WTC11 (cell line): ENCODE results near the gene FAM107B. TPM values are rescaled to one million over a fixed set of nuclear protein-coding genes. Genes with fewer than 3 reads are reported as not detected.

Source experiments
- ATAC-seq: fragments of 200-7000 bp; cut with Tn5 transposase; 2 replicates; pipeline ENCODE4 v1.10.0; 2021; ENCODE audit warnings: mild to moderate bottlenecking, moderate library complexity
- CTCF ChIA-PET: fragments of 300-600 bp; sonication (Branson Sonifier 250); formaldehyde crosslinking; loops from one replicate; lab custom pipeline; 2021; ENCODE audit warnings: antibody characterized with exemption; lab: Charles Lee
- POLR2A ChIA-PET: fragments of 350-600 bp; sonication (Branson Sonifier 250); formaldehyde crosslinking; loops from one replicate; lab custom pipeline; 2021; ENCODE audit warnings: antibody characterized with exemption; lab: Charles Lee
- DNase-seq: peaks from one replicate; pipeline ENCODE4 v3.0.0; 2021; ENCODE audit warnings: low spot score
- H3K27ac Mint-ChIP-seq: 2 replicates; pipeline ENCODE4 v1.8.0; 2021; ENCODE audit warnings: mixed read lengths
- H3K27me3 Mint-ChIP-seq: 2 replicates; pipeline ENCODE4 v1.8.0; 2021; ENCODE audit warnings: low read depth, mild to moderate bottlenecking, moderate library complexity, mixed read lengths
- H3K36me3 Mint-ChIP-seq: 2 replicates; pipeline ENCODE4 v1.8.0; 2021; ENCODE audit warnings: mixed read lengths
- H3K4me1 Mint-ChIP-seq: 2 replicates; pipeline ENCODE4 v1.8.0; 2022; ENCODE audit warnings: mixed read lengths
- H3K4me3 Mint-ChIP-seq: 2 replicates; pipeline ENCODE4 v1.8.0; 2021; ENCODE audit warnings: mild to moderate bottlenecking, moderate library complexity, mixed read lengths
- H3K9me3 Mint-ChIP-seq: 2 replicates; pipeline ENCODE4 v1.8.0; 2021; ENCODE audit warnings: mixed read lengths
- CREB1 ChIP-seq: sonication (generic); formaldehyde crosslinking; IDR thresholded peaks from 2 replicates; pipeline ENCODE4 v1.8.0; 2023; ENCODE audit warnings: mild to moderate bottlenecking, missing genetic modification reagents
- EMX1 ChIP-seq: fragments of 250-450 bp; sonication (Bioruptor Pico); IDR thresholded peaks from 2 replicates; pipeline ENCODE4 v1.8.0; 2021; ENCODE audit warnings: mild to moderate bottlenecking
- FOXK1 ChIP-seq: sonication (generic); formaldehyde crosslinking; IDR thresholded peaks from 2 replicates; pipeline ENCODE4 v1.8.0; 2022; ENCODE audit warnings: mild to moderate bottlenecking, moderate library complexity, missing genetic modification reagents
- GRHL2 ChIP-seq: fragments of 250-450 bp; sonication (Bioruptor Pico); IDR thresholded peaks from 2 replicates; pipeline ENCODE4 v1.8.0; 2022; ENCODE audit warnings: mild to moderate bottlenecking, moderate library complexity; ENCODE audit not compliant: insufficient replicate concordance, severe bottlenecking
- HMGA2 ChIP-seq: fragments of 250-450 bp; sonication (Bioruptor Pico); IDR thresholded peaks from 2 replicates; pipeline ENCODE4 v1.4.0; 2021; ENCODE audit warnings: mild to moderate bottlenecking, moderate library complexity
- JUN ChIP-seq: sonication (generic); formaldehyde crosslinking; IDR thresholded peaks from 2 replicates; pipeline ENCODE4 v1.8.0; 2023; ENCODE audit warnings: mild to moderate bottlenecking, missing genetic modification reagents
- NFATC4 ChIP-seq: fragments of 250-450 bp; sonication (Bioruptor Pico); IDR thresholded peaks from 2 replicates; pipeline ENCODE4 v1.9.0; 2021; ENCODE audit warnings: mild to moderate bottlenecking
- OVOL2 ChIP-seq: fragments of 250-450 bp; sonication (Bioruptor Pico); IDR thresholded peaks from 2 replicates; pipeline ENCODE4 v1.9.0; 2021; ENCODE audit warnings: mild to moderate bottlenecking, borderline replicate concordance
- ZNF138 ChIP-seq: sonication (generic); formaldehyde crosslinking; conservative IDR thresholded peaks from 2 replicates; pipeline ENCODE4 v1.8.1; 2022; ENCODE audit warnings: mild to moderate bottlenecking, moderate library complexity, missing genetic modification reagents
- total RNA-seq: library from RNA; stranded (reverse); gene quantifications from 3 replicates; pipeline ENCODE4 v1.2.3, GENCODE V29; 2021
- TF ChIP-seq, protein P1 (sequence below): sonication (generic); formaldehyde crosslinking; IDR thresholded peaks from 2 replicates; pipeline ENCODE4 v1.8.0; 2022; ENCODE audit warnings: missing genetic modification reagents
- TF ChIP-seq, protein P2 (sequence below): sonication (generic); formaldehyde crosslinking; IDR thresholded peaks from 2 replicates; pipeline ENCODE4 v1.8.0; 2022; ENCODE audit warnings: mild to moderate bottlenecking, missing genetic modification reagents
- TF ChIP-seq, protein P3 (sequence below): sonication (generic); formaldehyde crosslinking; IDR thresholded peaks from 2 replicates; pipeline ENCODE4 v1.8.1; 2022; ENCODE audit warnings: mild to moderate bottlenecking, moderate library complexity, missing genetic modification reagents
- TF ChIP-seq, protein P4 (sequence below): fragments of 250-450 bp; sonication (Bioruptor Pico); IDR thresholded peaks from 2 replicates; pipeline ENCODE4 v1.9.0; 2021; ENCODE audit warnings: mild to moderate bottlenecking, borderline replicate concordance
- TF ChIP-seq, protein P5 (sequence below): sonication (generic); formaldehyde crosslinking; IDR thresholded peaks from 2 replicates; pipeline ENCODE4 v1.8.0; 2022; ENCODE audit warnings: mild to moderate bottlenecking, missing genetic modification reagents
- TF ChIP-seq, protein P6 (sequence below): sonication (generic); formaldehyde crosslinking; IDR thresholded peaks from 2 replicates; pipeline ENCODE4 v1.8.0; 2023; ENCODE audit warnings: missing genetic modification reagents
- TF ChIP-seq, protein P7 (sequence below): sonication (generic); formaldehyde crosslinking; IDR thresholded peaks from 2 replicates; pipeline ENCODE4 v1.8.1; 2023; ENCODE audit warnings: mild to moderate bottlenecking, missing genetic modification reagents, borderline replicate concordance
- TF ChIP-seq, protein P8 (sequence below): sonication (generic); formaldehyde crosslinking; IDR thresholded peaks from 2 replicates; pipeline ENCODE4 v1.8.1; 2022; ENCODE audit warnings: low read depth, missing genetic modification reagents, borderline replicate concordance

FAM107B gene
- total RNA-seq, 1 experiment from 2014 or later = 22.4 TPM

DNA sequence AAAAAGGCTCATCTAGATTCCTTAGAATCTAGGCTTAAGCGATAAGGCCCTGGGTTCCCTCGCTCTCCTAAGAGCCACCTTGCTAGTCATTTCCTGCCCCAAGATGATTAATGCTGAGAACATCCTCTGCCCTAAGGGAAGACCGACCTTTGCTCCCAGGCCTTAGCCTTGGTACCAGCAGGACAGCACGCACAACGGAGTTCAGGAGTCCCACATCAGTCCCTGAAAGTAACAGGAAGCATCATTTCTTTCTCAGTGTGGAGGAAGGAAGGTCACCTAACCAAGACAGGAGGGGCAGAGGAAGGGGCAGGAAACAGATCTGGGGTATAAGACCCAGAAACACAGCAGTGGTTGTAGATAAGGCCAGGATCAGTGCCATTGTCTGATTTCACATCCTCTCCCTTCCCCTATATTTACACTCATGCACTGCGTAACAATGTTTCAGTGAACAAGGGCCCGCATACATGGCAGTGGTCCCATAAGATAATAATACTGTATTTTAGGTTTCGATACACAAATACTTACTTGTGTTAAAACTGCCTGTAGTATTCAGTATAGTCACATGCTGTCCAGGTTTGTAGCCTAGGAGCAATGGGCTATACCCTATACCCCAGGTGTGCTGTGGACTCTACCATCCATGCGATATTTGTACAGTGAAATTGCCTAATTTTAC is 8.1 kb upstream of the FAM107B start (continued):
- TF ChIP-seq, protein P1, sequence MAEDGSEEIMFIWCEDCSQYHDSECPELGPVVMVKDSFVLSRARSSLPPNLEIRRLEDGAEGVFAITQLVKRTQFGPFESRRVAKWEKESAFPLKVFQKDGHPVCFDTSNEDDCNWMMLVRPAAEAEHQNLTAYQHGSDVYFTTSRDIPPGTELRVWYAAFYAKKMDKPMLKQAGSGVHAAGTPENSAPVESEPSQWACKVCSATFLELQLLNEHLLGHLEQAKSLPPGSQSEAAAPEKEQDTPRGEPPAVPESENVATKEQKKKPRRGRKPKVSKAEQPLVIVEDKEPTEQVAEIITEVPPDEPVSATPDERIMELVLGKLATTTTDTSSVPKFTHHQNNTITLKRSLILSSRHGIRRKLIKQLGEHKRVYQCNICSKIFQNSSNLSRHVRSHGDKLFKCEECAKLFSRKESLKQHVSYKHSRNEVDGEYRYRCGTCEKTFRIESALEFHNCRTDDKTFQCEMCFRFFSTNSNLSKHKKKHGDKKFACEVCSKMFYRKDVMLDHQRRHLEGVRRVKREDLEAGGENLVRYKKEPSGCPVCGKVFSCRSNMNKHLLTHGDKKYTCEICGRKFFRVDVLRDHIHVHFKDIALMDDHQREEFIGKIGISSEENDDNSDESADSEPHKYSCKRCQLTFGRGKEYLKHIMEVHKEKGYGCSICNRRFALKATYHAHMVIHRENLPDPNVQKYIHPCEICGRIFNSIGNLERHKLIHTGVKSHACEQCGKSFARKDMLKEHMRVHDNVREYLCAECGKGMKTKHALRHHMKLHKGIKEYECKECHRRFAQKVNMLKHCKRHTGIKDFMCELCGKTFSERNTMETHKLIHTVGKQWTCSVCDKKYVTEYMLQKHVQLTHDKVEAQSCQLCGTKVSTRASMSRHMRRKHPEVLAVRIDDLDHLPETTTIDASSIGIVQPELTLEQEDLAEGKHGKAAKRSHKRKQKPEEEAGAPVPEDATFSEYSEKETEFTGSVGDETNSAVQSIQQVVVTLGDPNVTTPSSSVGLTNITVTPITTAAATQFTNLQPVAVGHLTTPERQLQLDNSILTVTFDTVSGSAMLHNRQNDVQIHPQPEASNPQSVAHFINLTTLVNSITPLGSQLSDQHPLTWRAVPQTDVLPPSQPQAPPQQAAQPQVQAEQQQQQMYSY (CRISPR knock-in tag) = no peak
- TF ChIP-seq EMX1 (CRISPR knock-in tag) (no peak), GRHL2 (CRISPR knock-in tag) (no peak), HMGA2 (CRISPR knock-in tag) (no peak), OVOL2 (CRISPR knock-in tag) (no peak), NFATC4 (CRISPR knock-in tag) (no peak), FOXK1 (CRISPR knock-in tag) (no peak), CREB1 (CRISPR knock-in tag) (no peak), JUN (CRISPR knock-in tag) (no peak)
- TF ChIP-seq, protein P2, sequence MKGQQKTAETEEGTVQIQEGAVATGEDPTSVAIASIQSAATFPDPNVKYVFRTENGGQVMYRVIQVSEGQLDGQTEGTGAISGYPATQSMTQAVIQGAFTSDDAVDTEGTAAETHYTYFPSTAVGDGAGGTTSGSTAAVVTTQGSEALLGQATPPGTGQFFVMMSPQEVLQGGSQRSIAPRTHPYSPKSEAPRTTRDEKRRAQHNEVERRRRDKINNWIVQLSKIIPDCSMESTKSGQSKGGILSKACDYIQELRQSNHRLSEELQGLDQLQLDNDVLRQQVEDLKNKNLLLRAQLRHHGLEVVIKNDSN = no peak
- TF ChIP-seq, protein P3, sequence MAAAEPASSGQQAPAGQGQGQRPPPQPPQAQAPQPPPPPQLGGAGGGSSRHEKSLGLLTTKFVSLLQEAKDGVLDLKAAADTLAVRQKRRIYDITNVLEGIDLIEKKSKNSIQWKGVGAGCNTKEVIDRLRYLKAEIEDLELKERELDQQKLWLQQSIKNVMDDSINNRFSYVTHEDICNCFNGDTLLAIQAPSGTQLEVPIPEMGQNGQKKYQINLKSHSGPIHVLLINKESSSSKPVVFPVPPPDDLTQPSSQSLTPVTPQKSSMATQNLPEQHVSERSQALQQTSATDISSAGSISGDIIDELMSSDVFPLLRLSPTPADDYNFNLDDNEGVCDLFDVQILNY (CRISPR knock-in tag) = no peak
- TF ChIP-seq, protein P4, sequence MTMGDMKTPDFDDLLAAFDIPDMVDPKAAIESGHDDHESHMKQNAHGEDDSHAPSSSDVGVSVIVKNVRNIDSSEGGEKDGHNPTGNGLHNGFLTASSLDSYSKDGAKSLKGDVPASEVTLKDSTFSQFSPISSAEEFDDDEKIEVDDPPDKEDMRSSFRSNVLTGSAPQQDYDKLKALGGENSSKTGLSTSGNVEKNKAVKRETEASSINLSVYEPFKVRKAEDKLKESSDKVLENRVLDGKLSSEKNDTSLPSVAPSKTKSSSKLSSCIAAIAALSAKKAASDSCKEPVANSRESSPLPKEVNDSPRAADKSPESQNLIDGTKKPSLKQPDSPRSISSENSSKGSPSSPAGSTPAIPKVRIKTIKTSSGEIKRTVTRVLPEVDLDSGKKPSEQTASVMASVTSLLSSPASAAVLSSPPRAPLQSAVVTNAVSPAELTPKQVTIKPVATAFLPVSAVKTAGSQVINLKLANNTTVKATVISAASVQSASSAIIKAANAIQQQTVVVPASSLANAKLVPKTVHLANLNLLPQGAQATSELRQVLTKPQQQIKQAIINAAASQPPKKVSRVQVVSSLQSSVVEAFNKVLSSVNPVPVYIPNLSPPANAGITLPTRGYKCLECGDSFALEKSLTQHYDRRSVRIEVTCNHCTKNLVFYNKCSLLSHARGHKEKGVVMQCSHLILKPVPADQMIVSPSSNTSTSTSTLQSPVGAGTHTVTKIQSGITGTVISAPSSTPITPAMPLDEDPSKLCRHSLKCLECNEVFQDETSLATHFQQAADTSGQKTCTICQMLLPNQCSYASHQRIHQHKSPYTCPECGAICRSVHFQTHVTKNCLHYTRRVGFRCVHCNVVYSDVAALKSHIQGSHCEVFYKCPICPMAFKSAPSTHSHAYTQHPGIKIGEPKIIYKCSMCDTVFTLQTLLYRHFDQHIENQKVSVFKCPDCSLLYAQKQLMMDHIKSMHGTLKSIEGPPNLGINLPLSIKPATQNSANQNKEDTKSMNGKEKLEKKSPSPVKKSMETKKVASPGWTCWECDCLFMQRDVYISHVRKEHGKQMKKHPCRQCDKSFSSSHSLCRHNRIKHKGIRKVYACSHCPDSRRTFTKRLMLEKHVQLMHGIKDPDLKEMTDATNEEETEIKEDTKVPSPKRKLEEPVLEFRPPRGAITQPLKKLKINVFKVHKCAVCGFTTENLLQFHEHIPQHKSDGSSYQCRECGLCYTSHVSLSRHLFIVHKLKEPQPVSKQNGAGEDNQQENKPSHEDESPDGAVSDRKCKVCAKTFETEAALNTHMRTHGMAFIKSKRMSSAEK = no peak
- TF ChIP-seq, protein P5, sequence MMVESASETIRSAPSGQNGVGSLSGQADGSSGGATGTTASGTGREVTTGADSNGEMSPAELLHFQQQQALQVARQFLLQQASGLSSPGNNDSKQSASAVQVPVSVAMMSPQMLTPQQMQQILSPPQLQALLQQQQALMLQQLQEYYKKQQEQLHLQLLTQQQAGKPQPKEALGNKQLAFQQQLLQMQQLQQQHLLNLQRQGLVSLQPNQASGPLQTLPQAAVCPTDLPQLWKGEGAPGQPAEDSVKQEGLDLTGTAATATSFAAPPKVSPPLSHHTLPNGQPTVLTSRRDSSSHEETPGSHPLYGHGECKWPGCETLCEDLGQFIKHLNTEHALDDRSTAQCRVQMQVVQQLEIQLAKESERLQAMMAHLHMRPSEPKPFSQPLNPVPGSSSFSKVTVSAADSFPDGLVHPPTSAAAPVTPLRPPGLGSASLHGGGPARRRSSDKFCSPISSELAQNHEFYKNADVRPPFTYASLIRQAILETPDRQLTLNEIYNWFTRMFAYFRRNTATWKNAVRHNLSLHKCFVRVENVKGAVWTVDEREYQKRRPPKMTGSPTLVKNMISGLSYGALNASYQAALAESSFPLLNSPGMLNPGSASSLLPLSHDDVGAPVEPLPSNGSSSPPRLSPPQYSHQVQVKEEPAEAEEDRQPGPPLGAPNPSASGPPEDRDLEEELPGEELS = no peak

DNA sequence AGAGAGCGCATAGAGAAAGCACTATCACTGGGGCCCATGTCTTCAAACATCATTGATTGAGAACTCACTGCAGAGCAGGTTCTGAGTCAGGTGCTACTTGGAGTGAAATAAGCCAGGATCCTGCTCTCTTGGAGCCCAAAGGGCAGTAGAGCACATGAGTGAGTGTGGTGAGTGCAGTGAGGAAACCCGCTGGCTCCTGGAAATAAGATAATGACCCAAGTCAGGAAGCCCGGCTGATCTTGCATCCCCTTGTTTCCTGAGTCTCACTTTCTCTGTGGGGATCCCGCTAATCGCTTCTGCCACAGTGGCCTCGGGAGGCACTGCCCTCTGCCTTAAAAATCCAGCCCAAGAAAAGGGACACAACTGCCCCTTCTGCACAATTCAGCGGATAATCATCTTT is 7.1 kb upstream of the FAM107B start:
- DNase-seq = no peak
- ChIA-PET CTCF (no interaction called here), POLR2A (no interaction called here)
- Mint-ChIP-seq H3K4me3 (no peak overlapping the region), H3K4me1 (peaks cover 10% of the 10 kb centered on the region), H3K27ac (no peak overlapping the region), H3K36me3 (no peaks in the 10 kb centered on the region), H3K9me3 (peaks cover 16% of the 10 kb centered on the region), H3K27me3 (no peaks in the 10 kb centered on the region; the same call in 1 of the 2 replicates)
- ATAC-seq = no peak
- TF ChIP-seq, protein P6, sequence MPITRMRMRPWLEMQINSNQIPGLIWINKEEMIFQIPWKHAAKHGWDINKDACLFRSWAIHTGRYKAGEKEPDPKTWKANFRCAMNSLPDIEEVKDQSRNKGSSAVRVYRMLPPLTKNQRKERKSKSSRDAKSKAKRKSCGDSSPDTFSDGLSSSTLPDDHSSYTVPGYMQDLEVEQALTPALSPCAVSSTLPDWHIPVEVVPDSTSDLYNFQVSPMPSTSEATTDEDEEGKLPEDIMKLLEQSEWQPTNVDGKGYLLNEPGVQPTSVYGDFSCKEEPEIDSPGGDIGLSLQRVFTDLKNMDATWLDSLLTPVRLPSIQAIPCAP = no peak
- TF ChIP-seq, protein P7, sequence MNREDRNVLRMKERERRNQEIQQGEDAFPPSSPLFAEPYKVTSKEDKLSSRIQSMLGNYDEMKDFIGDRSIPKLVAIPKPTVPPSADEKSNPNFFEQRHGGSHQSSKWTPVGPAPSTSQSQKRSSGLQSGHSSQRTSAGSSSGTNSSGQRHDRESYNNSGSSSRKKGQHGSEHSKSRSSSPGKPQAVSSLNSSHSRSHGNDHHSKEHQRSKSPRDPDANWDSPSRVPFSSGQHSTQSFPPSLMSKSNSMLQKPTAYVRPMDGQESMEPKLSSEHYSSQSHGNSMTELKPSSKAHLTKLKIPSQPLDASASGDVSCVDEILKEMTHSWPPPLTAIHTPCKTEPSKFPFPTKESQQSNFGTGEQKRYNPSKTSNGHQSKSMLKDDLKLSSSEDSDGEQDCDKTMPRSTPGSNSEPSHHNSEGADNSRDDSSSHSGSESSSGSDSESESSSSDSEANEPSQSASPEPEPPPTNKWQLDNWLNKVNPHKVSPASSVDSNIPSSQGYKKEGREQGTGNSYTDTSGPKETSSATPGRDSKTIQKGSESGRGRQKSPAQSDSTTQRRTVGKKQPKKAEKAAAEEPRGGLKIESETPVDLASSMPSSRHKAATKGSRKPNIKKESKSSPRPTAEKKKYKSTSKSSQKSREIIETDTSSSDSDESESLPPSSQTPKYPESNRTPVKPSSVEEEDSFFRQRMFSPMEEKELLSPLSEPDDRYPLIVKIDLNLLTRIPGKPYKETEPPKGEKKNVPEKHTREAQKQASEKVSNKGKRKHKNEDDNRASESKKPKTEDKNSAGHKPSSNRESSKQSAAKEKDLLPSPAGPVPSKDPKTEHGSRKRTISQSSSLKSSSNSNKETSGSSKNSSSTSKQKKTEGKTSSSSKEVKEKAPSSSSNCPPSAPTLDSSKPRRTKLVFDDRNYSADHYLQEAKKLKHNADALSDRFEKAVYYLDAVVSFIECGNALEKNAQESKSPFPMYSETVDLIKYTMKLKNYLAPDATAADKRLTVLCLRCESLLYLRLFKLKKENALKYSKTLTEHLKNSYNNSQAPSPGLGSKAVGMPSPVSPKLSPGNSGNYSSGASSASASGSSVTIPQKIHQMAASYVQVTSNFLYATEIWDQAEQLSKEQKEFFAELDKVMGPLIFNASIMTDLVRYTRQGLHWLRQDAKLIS (CRISPR knock-in tag) = no peak
- TF ChIP-seq, protein P8, sequence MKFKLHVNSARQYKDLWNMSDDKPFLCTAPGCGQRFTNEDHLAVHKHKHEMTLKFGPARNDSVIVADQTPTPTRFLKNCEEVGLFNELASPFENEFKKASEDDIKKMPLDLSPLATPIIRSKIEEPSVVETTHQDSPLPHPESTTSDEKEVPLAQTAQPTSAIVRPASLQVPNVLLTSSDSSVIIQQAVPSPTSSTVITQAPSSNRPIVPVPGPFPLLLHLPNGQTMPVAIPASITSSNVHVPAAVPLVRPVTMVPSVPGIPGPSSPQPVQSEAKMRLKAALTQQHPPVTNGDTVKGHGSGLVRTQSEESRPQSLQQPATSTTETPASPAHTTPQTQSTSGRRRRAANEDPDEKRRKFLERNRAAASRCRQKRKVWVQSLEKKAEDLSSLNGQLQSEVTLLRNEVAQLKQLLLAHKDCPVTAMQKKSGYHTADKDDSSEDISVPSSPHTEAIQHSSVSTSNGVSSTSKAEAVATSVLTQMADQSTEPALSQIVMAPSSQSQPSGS (CRISPR knock-in tag) = no peak
- no peak for TF ChIP-seq GRHL2 (CRISPR knock-in tag)
- TF ChIP-seq NFATC4 (CRISPR knock-in tag) = no peak
- TF ChIP-seq ZNF138 (CRISPR knock-in tag) = no peak
